NT2/D1 (cell line): Measurements from ENCODE around the gene CCR1.
"Not testable (repeated sequence)": the region's sequence is repeated elsewhere in the genome, so short reads cannot be mapped to it uniquely, and the experiment has no call there.

Experiments used
- DNase-seq: peaks from one replicate; pipeline ENCODE4 v3.0.0-alpha.2; 2011; ENCODE audit warnings: low read depth, low spot score
- H3K27me3 ChIP-seq: 2 replicates; pipeline ENCODE4 v1.6.0; 2011; ENCODE audit warnings: mild to moderate bottlenecking; ENCODE audit not compliant: insufficient read length, insufficient read depth
- H3K36me3 ChIP-seq: 2 replicates; pipeline ENCODE4 v1.6.1; 2011; ENCODE audit warnings: mild to moderate bottlenecking, low read length, mixed read lengths; ENCODE audit not compliant: insufficient read depth, insufficient read length
- H3K4me1 ChIP-seq: 2 replicates; pipeline ENCODE4 v1.5.1; 2011; ENCODE audit not compliant: insufficient read depth, insufficient read length
- H3K4me3 ChIP-seq: 2 replicates; pipeline ENCODE4 v1.5.1; 2011; ENCODE audit warnings: low read depth; ENCODE audit not compliant: insufficient read length
- H3K9ac ChIP-seq: 2 replicates; pipeline ENCODE4 v1.6.0; 2011; ENCODE audit warnings: low read depth; ENCODE audit not compliant: insufficient read length
- H3K9me3 ChIP-seq: 2 replicates; pipeline ENCODE4 v1.5.1; 2011; ENCODE audit warnings: mild to moderate bottlenecking, low read length; ENCODE audit not compliant: insufficient read depth
- SUZ12 ChIP-seq: IDR thresholded peaks from 2 replicates; pipeline ENCODE4 v1.6.1; 2011; ENCODE audit not compliant: insufficient read length, insufficient read depth; ENCODE audit errors: extremely low read depth
- YY1 ChIP-seq: IDR thresholded peaks from 2 replicates; pipeline ENCODE4 v1.6.1; 2011; ENCODE audit not compliant: insufficient read length, insufficient read depth
- ZNF274 ChIP-seq: IDR thresholded peaks from 2 replicates; pipeline ENCODE4 v1.6.1; 2011; ENCODE audit warnings: mild to moderate bottlenecking, low read depth, low read length

CCR1 gene

GRCh38 chr3:46209746-46210470 is 1.8 kb upstream of the CCR1 start:
- no peaks in the 10 kb centered on the region for H3K27me3 ChIP-seq
- no peak overlapping the region for H3K9ac ChIP-seq
- DNase-seq, result no peak
- TF ChIP-seq SUZ12 (no peak), YY1 (no peak), ZNF274 (no peak)
- H3K9me3 ChIP-seq, result no peaks in the 10 kb centered on the region
- H3K4me1 ChIP-seq, result peaks cover 2% of the 10 kb centered on the region
- no peak overlapping the region for H3K4me3 ChIP-seq
- no peaks in the 10 kb centered on the region for H3K36me3 ChIP-seq

- H3K9ac ChIP-seq, result no peak overlapping the region
- DNase-seq, result no peak
- H3K36me3 ChIP-seq, result no peaks in the 10 kb centered on the region
- no peaks in the 10 kb centered on the region for H3K27me3 ChIP-seq
- no peaks in the 10 kb centered on the region for H3K9me3 ChIP-seq
- H3K4me1 ChIP-seq, result no peaks in the 10 kb centered on the region
- TF ChIP-seq YY1, result no peak
- H3K4me3 ChIP-seq, result no peak overlapping the region
Measured at GRCh38 chr3:46209053-46209452, 940 bp upstream of the CCR1 start.

DNA sequence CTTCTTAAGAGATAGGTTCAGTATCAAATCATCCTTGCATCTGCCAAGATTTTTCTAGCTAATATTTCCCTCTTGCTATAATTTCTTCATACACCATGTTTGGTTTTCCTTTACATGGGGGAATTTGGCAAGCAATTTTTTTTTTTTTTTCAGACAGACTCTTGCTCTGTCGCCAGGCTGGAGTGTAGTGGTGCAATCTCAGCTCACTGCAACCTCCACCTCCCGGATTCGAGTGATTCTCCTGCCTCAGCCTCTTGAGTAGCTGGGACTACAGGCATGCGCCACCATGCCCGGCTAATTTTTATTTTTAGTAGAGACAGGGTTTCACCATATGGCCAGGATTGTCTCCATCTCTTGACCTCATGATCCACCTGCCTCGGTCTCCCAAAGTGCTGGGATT is 599 bp downstream of the CCR1 start:
- not testable (repeated sequence) for H3K27me3 ChIP-seq, DNase-seq, H3K9ac ChIP-seq, H3K9me3 ChIP-seq, H3K36me3 ChIP-seq, H3K4me3 ChIP-seq, H3K4me1 ChIP-seq

GRCh38 chr3:46206282-46207015 is 1.7 kb downstream of the CCR1 start:
- DNase-seq, result no peak
- H3K4me1 ChIP-seq, result no peaks in the 10 kb centered on the region

DNA sequence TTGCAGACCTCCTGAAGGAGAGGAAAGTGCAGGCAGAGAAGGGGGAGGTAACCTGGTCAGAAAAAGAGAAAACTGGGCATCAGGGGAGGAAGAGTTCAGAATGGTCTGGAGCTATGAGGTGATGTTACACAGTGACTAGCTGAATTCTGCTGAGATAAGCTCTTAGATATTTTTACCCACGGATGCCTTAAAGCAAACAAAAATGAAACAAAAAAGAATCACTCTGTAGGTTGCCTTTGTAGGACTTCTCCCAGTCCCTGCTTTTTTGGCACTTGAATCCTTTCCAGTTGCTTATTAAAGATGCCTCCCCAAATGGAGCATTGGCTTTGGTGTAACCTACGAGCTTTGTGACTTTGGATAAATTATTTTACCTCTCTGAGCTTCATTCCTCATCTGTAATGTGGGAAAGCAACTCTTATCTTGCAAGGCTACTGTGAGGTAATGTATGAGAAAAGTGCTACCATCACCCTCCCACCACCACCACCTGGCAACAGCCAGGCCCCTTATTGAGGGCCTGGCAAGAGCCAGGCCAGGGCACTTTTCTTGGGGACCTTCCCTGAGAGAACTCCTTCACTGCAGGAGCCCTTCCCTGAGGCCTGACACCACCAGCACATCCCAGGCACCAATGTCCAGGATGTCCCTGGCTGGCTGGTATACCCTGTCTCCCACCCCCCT is 2.7 kb downstream of the CCR1 start:
- Histone ChIP-seq H3K9me3 (no peaks in the 10 kb centered on the region; the same call in 1 of the 2 replicates), H3K4me3 (no peak overlapping the region), H3K27me3 (no peaks in the 10 kb centered on the region), H3K9ac (no peak overlapping the region), H3K36me3 (no peaks in the 10 kb centered on the region), H3K4me1 (no peaks in the 10 kb centered on the region)
- no peak for DNase-seq
- no peak for TF ChIP-seq YY1

More at GRCh38 chr3:46206282-46207015, 1.7 kb downstream of the CCR1 start:
- no peak for TF ChIP-seq SUZ12
- TF ChIP-seq YY1, result no peak
- no peak for TF ChIP-seq ZNF274
- Histone ChIP-seq H3K9me3 (no peaks in the 10 kb centered on the region; the same call in 1 of the 2 replicates), H3K4me3 (no peak overlapping the region), H3K36me3 (no peaks in the 10 kb centered on the region), H3K27me3 (no peaks in the 10 kb centered on the region), H3K9ac (no peak overlapping the region)

DNA sequence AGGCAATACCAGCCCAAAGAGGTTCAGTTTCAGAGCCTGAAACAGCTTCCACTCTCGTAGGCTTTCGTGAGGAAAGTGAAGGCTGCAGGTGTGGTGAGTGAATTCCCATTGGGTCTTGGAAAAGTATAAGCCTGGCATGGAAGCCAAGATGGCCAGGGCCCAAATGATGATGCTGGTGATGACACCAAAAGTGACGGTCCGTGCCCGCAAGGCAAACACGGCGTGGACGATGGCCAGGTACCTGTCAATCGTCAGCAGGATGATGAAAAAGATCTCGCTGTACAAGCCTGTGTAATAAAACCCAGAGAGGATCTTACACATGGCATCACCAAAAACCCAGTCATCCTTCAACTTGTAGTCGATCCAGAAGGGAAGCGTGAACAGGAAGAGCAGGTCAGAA is 4.4 kb downstream of the CCR1 start:
- DNase-seq, result no peak
- no peaks in the 10 kb centered on the region; the same call in 1 of the 2 replicates for H3K9me3 ChIP-seq
- no peak for TF ChIP-seq SUZ12
- no peak for TF ChIP-seq YY1
- TF ChIP-seq ZNF274, result no peak
- H3K9ac ChIP-seq, result no peak overlapping the region
- no peaks in the 10 kb centered on the region for H3K36me3 ChIP-seq
- H3K4me3 ChIP-seq, result no peak overlapping the region
- H3K27me3 ChIP-seq, result no peaks in the 10 kb centered on the region
- no peaks in the 10 kb centered on the region for H3K4me1 ChIP-seq

DNA sequence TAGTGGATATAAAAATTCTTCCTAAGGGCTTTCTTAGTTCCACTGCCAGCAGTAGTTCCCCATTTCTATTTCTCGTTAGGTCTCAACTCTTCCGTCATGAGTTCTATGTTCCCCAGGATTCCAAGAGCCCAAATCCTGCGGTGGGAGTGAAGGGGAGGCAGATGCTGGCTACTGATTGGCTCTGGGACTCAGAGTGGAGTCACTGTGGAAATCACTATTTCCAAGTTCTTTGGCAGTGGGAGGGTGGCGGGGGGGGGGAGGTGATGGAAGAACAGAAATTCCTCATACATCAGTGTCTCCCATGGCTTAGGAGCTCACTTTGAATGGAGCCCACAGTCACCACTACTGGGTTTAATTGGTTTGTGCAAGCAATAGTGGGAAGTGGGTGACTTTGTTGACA is 5.6 kb downstream of the CCR1 start:
- DNase-seq, result no peak
- no peaks in the 10 kb centered on the region for H3K27me3 ChIP-seq
- no peaks in the 10 kb centered on the region; the same call in 1 of the 2 replicates for H3K9me3 ChIP-seq
- no peak overlapping the region for H3K4me3 ChIP-seq
- no peak for TF ChIP-seq YY1
- no peak for TF ChIP-seq SUZ12
- no peaks in the 10 kb centered on the region for H3K4me1 ChIP-seq
- no peaks in the 10 kb centered on the region for H3K36me3 ChIP-seq
- no peak overlapping the region for H3K9ac ChIP-seq
